ENCODE data around the gene AGAP2. TPM values are rescaled to one million over a fixed set of nuclear protein-coding genes. Genes with fewer than 3 reads are reported as not detected.
A peak's percentile ranks its signal among the peaks of the same experiment; 100 is the strongest.

AGAP2 gene
- total RNA-seq, 1 experiment from 2014 or later, result 2.0 TPM

GRCh38 chr12:57751788-57752667 is 13.5 kb upstream of the AGAP2 start, which contains the start of gene CDK4 (continued):
- TF ChIP-seq ERG (CRISPR knock-in tag; IDR thresholded peaks at IDR 0.05), result no peak
- TF ChIP-seq PRRX2 (CRISPR knock-in tag; IDR thresholded peaks at IDR 0.05), result no peak
- no peak; the same call in 1 of the 2 replicates for TF ChIP-seq ZMAT4 (CRISPR knock-in tag; IDR thresholded peaks at IDR 0.05)
- no peak for TF ChIP-seq MXD4 (CRISPR knock-in tag; IDR thresholded peaks at IDR 0.05; ENCODE audit: borderline replicate concordance)
- TF ChIP-seq TCF7 (CRISPR knock-in tag; IDR thresholded peaks at IDR 0.05; ENCODE audit: low read depth), result no peak
- no peak for TF ChIP-seq STAT6 (CRISPR knock-in tag; conservative IDR thresholded peaks at IDR 0.05; ENCODE audit: low read depth)
- peak; percentile 100 for TF ChIP-seq USF1 (CRISPR knock-in tag; IDR thresholded peaks at IDR 0.05)
- TF ChIP-seq CTCF (IDR thresholded peaks at IDR 0.05), result no peak
- TF ChIP-seq PRDM15 (CRISPR knock-in tag; IDR thresholded peaks at IDR 0.05), result no peak
- 0 out of 2 replicates have a peak, but pooled peaks have one; percentile 36 for TF ChIP-seq ZNF219 (CRISPR knock-in tag; IDR thresholded peaks at IDR 0.05; ENCODE audit: borderline replicate concordance)
- TF ChIP-seq ELF4 (CRISPR knock-in tag; IDR thresholded peaks at IDR 0.05; ENCODE audit: low read depth), result no peak
- TF ChIP-seq ATF3 (CRISPR knock-in tag; conservative IDR thresholded peaks at IDR 0.05), result no peak
- no peak for TF ChIP-seq ZNF532 (CRISPR knock-in tag; IDR thresholded peaks at IDR 0.05; ENCODE audit: borderline replicate concordance)
- no peak for TF ChIP-seq EMX1 (CRISPR knock-in tag; IDR thresholded peaks at IDR 0.05)
- TF ChIP-seq ESRRA (CRISPR knock-in tag; IDR thresholded peaks at IDR 0.05; ENCODE audit: borderline replicate concordance), result no peak
- no peak for TF ChIP-seq NR3C1 (CRISPR knock-in tag; conservative IDR thresholded peaks at IDR 0.05; ENCODE audit: low read depth)
- TF ChIP-seq NR2C2 (CRISPR knock-in tag; IDR thresholded peaks at IDR 0.05), result no peak
- TF ChIP-seq HMGA2 (CRISPR knock-in tag; IDR thresholded peaks at IDR 0.05), result no peak
- no peak for TF ChIP-seq JAZF1 (CRISPR knock-in tag; IDR thresholded peaks at IDR 0.05)
- no peak for TF ChIP-seq PREB (CRISPR knock-in tag; IDR thresholded peaks at IDR 0.05; ENCODE audit: borderline replicate concordance)
- no peak for TF ChIP-seq FOXJ3 (CRISPR knock-in tag; IDR thresholded peaks at IDR 0.05; ENCODE audit: borderline replicate concordance)
